Activated CD4-positive, alpha-beta T cell treated with anti-CD3 and anti-CD28 coated beads for 48 hours (primary cell): ENCODE measurements around the gene ACP7.

Experiments used
- DNase-seq: peaks from one replicate; pipeline ENCODE4 v3.0.0-alpha.2; 2020

The ACP7 gene

GRCh38 chr19:39150807-39151600 is 66.8 kb downstream of the ACP7 start:
- no peak for DNase-seq

- no peak for DNase-seq
Measured at GRCh38 chr19:39152066-39152465, 67.9 kb downstream of the ACP7 start.

- no peak for DNase-seq
Measured at GRCh38 chr19:39154100-39154628, 70.0 kb downstream of the ACP7 start.

- DNase-seq = no peak
Measured at GRCh38 chr19:39154629-39155100, 70.5 kb downstream of the ACP7 start.

GRCh38 chr19:39155114-39155700 is 71.0 kb downstream of the ACP7 start:
- DNase-seq = no peak

- DNase-seq = no peak
Measured at GRCh38 chr19:39155741-39156140, 71.6 kb downstream of the ACP7 start.

GRCh38 chr19:39156326-39157230 is 72.4 kb downstream of the ACP7 start:
- peak; percentile 11 for DNase-seq

- no peak for DNase-seq
Measured at GRCh38 chr19:39157275-39157996, 73.3 kb downstream of the ACP7 start.

GRCh38 chr19:39157997-39158389 is 73.8 kb downstream of the ACP7 start:
- no peak for DNase-seq

GRCh38 chr19:39158646-39159260 is 74.6 kb downstream of the ACP7 start:
- DNase-seq = no peak

- DNase-seq = no peak
Measured at GRCh38 chr19:39160523-39160861, 76.3 kb downstream of the ACP7 start.
